Neural progenitor cell (in vitro differentiated cells): ENCODE results near the gene ARSJ.

Experiments used
- EZH2 ChIP-seq: fragments of 200-600 bp; sonication (generic); IDR thresholded peaks from 2 replicates; pipeline ENCODE4 v1.6.1; 2017; ENCODE audit warnings: antibody characterized with exemption, mild to moderate bottlenecking, moderate library complexity
- EZH2phosphoT487 ChIP-seq: fragments of 200-600 bp; sonication (generic); IDR thresholded peaks from 2 replicates; pipeline ENCODE4 v1.6.1; 2017; ENCODE audit warnings: antibody characterized with exemption
- TF ChIP-seq, protein P1 (sequence below): fragments of 200-600 bp; sonication (generic); IDR thresholded peaks from 2 replicates; pipeline ENCODE4 v1.5.1; 2017; ENCODE audit warnings: antibody characterized with exemption, mild to moderate bottlenecking

DNA sequence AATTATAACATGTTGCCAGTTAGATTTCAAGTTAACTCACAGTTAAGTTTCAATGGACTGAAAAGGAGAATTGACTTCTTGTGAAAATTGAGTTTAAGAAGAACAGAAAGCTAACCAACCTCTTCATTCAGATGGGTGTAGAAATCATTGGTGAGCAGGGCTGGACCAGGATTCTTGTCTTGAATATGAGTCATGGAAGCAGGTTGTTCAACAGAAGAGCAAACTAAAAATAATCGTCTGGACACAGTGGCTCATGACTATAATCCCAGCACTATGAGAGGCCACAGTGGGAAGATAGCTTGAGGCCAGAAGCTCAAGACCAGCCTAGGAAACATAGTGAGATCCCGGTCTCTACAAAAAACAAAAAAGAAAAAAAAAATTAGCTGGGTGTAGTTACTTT, 98.2 kb downstream of the ARSJ start:
- TF ChIP-seq, protein P1, sequence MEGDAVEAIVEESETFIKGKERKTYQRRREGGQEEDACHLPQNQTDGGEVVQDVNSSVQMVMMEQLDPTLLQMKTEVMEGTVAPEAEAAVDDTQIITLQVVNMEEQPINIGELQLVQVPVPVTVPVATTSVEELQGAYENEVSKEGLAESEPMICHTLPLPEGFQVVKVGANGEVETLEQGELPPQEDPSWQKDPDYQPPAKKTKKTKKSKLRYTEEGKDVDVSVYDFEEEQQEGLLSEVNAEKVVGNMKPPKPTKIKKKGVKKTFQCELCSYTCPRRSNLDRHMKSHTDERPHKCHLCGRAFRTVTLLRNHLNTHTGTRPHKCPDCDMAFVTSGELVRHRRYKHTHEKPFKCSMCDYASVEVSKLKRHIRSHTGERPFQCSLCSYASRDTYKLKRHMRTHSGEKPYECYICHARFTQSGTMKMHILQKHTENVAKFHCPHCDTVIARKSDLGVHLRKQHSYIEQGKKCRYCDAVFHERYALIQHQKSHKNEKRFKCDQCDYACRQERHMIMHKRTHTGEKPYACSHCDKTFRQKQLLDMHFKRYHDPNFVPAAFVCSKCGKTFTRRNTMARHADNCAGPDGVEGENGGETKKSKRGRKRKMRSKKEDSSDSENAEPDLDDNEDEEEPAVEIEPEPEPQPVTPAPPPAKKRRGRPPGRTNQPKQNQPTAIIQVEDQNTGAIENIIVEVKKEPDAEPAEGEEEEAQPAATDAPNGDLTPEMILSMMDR: no peak
- TF ChIP-seq EZH2phosphoT487: no peak
- no peak for TF ChIP-seq EZH2
